ENCODE data around the gene PEMT. TPM values are rescaled to one million over a fixed set of nuclear protein-coding genes. Genes with fewer than 3 reads are reported as not detected.

Gene PEMT
- total RNA-seq, 1 experiment from 2014 or later = 53.1 TPM

GRCh38 chr17:17598003-17598402, 6.5 kb upstream of the PEMT start (continued):
- TF ChIP-seq AFF4 (CRISPR knock-in tag; IDR thresholded peaks at IDR 0.05; ENCODE audit: borderline replicate concordance) = no peak

GRCh38 chr17:17595755-17596154, 4.2 kb upstream of the PEMT start:
- H3K4me1 Mint-ChIP-seq = peaks cover 11% of the 10 kb centered on the region
- no peak for TF ChIP-seq MXD4 (CRISPR knock-in tag; IDR thresholded peaks at IDR 0.05; ENCODE audit: borderline replicate concordance)
- no peak for TF ChIP-seq GTF2I (CRISPR knock-in tag; conservative IDR thresholded peaks at IDR 0.05)
- no peak for TF ChIP-seq MLX (CRISPR knock-in tag; IDR thresholded peaks at IDR 0.05)
- TF ChIP-seq CREM (CRISPR knock-in tag; IDR thresholded peaks at IDR 0.05) = no peak
- TF ChIP-seq ZNF416 (CRISPR knock-in tag; IDR thresholded peaks at IDR 0.05) = no peak
- TF ChIP-seq ZNF263 (CRISPR knock-in tag; IDR thresholded peaks at IDR 0.05; ENCODE audit: low read depth) = no peak
- no peak for TF ChIP-seq ERG (CRISPR knock-in tag; IDR thresholded peaks at IDR 0.05)
- no peak for TF ChIP-seq JUN (CRISPR knock-in tag; IDR thresholded peaks at IDR 0.05)
- no peak for TF ChIP-seq AFF4 (CRISPR knock-in tag; IDR thresholded peaks at IDR 0.05; ENCODE audit: borderline replicate concordance)
- no peak for TF ChIP-seq PREB (CRISPR knock-in tag; IDR thresholded peaks at IDR 0.05; ENCODE audit: borderline replicate concordance)
- TF ChIP-seq ZNF121 (CRISPR knock-in tag; IDR thresholded peaks at IDR 0.05) = no peak
- TF ChIP-seq E2F1 (CRISPR knock-in tag; IDR thresholded peaks at IDR 0.05) = no peak
- no peak for TF ChIP-seq RELA (CRISPR knock-in tag; IDR thresholded peaks at IDR 0.05; ENCODE audit: borderline replicate concordance)
- TF ChIP-seq ZNF281 (CRISPR knock-in tag; IDR thresholded peaks at IDR 0.05) = no peak
- no peak for TF ChIP-seq CTCF (IDR thresholded peaks at IDR 0.05)
- no peak for TF ChIP-seq HMGA2 (CRISPR knock-in tag; IDR thresholded peaks at IDR 0.05)
- ChIA-PET CTCF (interaction anchor here (1.6 kb wide), 1 partner anchor 454 kb away, joined by 3 read pairs; no protein-coding TSS in a partner anchor), POLR2A (no interaction called here)
- H3K27me3 Mint-ChIP-seq (ENCODE audit: low read depth) = no peaks in the 10 kb centered on the region
- no peak for DNase-seq (ENCODE audit: low spot score)
- H3K4me3 Mint-ChIP-seq = no peak overlapping the region
- H3K27ac Mint-ChIP-seq = no peak overlapping the region
- no peak for ATAC-seq
- no peaks in the 10 kb centered on the region for H3K9me3 Mint-ChIP-seq
- H3K36me3 Mint-ChIP-seq = no peaks in the 10 kb centered on the region

All from WTC11 (cell line).